WTC11 (cell line): ENCODE results near the gene AGPS. TPM values are rescaled to one million over a fixed set of nuclear protein-coding genes. Genes with fewer than 3 reads are reported as not detected.

Experiments used
- ATF1 ChIP-seq: sonication (generic); formaldehyde crosslinking; IDR thresholded peaks from 2 replicates; pipeline ENCODE4 v1.8.1; 2023; ENCODE audit warnings: mild to moderate bottlenecking, moderate library complexity, missing genetic modification reagents
- CREB1 ChIP-seq: sonication (generic); formaldehyde crosslinking; IDR thresholded peaks from 2 replicates; pipeline ENCODE4 v1.8.0; 2023; ENCODE audit warnings: mild to moderate bottlenecking, missing genetic modification reagents
- FOXK1 ChIP-seq: sonication (generic); formaldehyde crosslinking; IDR thresholded peaks from 2 replicates; pipeline ENCODE4 v1.8.0; 2022; ENCODE audit warnings: mild to moderate bottlenecking, moderate library complexity, missing genetic modification reagents
- IRF2 ChIP-seq: sonication (generic); formaldehyde crosslinking; IDR thresholded peaks from 2 replicates; pipeline ENCODE4 v1.8.0; 2022; ENCODE audit warnings: low read depth, missing genetic modification reagents, borderline replicate concordance
- JUN ChIP-seq: sonication (generic); formaldehyde crosslinking; IDR thresholded peaks from 2 replicates; pipeline ENCODE4 v1.8.0; 2023; ENCODE audit warnings: mild to moderate bottlenecking, missing genetic modification reagents
- NFE2L1 ChIP-seq: sonication (generic); formaldehyde crosslinking; IDR thresholded peaks from 2 replicates; pipeline ENCODE4 v1.8.1; 2023; ENCODE audit warnings: missing genetic modification reagents
- NR1H2 ChIP-seq: sonication (generic); formaldehyde crosslinking; IDR thresholded peaks from 2 replicates; pipeline ENCODE4 v1.9.0; 2021; ENCODE audit warnings: mild to moderate bottlenecking, moderate library complexity, missing genetic modification reagents
- PRRX2 ChIP-seq: fragments of 250-450 bp; sonication (Bioruptor Pico); IDR thresholded peaks from 2 replicates; pipeline ENCODE4 v1.8.0; 2021; ENCODE audit warnings: mild to moderate bottlenecking
- RORB ChIP-seq: fragments of 250-450 bp; sonication (Bioruptor Pico); IDR thresholded peaks from 2 replicates; pipeline ENCODE4 v1.9.0; 2021; ENCODE audit warnings: mild to moderate bottlenecking
- TCF7 ChIP-seq: sonication (generic); formaldehyde crosslinking; IDR thresholded peaks from 2 replicates; pipeline ENCODE4 v1.8.0; 2022; ENCODE audit warnings: mild to moderate bottlenecking, low read depth, missing genetic modification reagents, moderate library complexity
- TEAD4 ChIP-seq: sonication (generic); formaldehyde crosslinking; IDR thresholded peaks from 2 replicates; pipeline ENCODE4 v1.8.0; 2022; ENCODE audit warnings: mild to moderate bottlenecking, missing genetic modification reagents
- TP53 ChIP-seq: sonication (generic); formaldehyde crosslinking; IDR thresholded peaks from 2 replicates; pipeline ENCODE4 v1.8.1; 2023; ENCODE audit warnings: mild to moderate bottlenecking, missing genetic modification reagents
- ZNF121 ChIP-seq: sonication (generic); formaldehyde crosslinking; IDR thresholded peaks from 2 replicates; pipeline ENCODE4 v1.8.0; 2023; ENCODE audit warnings: missing genetic modification reagents
- ZNF219 ChIP-seq: sonication (generic); formaldehyde crosslinking; IDR thresholded peaks from 2 replicates; pipeline ENCODE4 v1.8.0; 2023; ENCODE audit warnings: missing genetic modification reagents, mild to moderate bottlenecking, borderline replicate concordance
- ZNF317 ChIP-seq: sonication (generic); formaldehyde crosslinking; IDR thresholded peaks from 2 replicates; pipeline ENCODE4 v1.8.1; 2023; ENCODE audit warnings: low read depth, mild to moderate bottlenecking, moderate library complexity, missing genetic modification reagents, borderline replicate concordance
- total RNA-seq: library from RNA; stranded (reverse); gene quantifications from 3 replicates; pipeline ENCODE4 v1.2.3, GENCODE V29; 2021
- TF ChIP-seq, protein P1 (sequence below): sonication (generic); formaldehyde crosslinking; IDR thresholded peaks from 2 replicates; pipeline ENCODE4 v1.8.0; 2023; ENCODE audit warnings: missing genetic modification reagents
- TF ChIP-seq, protein P2 (sequence below): sonication (generic); formaldehyde crosslinking; IDR thresholded peaks from 2 replicates; pipeline ENCODE4 v1.8.1; 2022; ENCODE audit warnings: low read depth, missing genetic modification reagents, borderline replicate concordance
- TF ChIP-seq, protein P3 (sequence below): sonication (generic); formaldehyde crosslinking; IDR thresholded peaks from 2 replicates; pipeline ENCODE4 v1.8.0; 2023; ENCODE audit warnings: mild to moderate bottlenecking, missing genetic modification reagents
- TF ChIP-seq, protein P4 (sequence below): sonication (generic); formaldehyde crosslinking; IDR thresholded peaks from 2 replicates; pipeline ENCODE4 v1.8.1; 2022; ENCODE audit warnings: missing genetic modification reagents, borderline replicate concordance
- TF ChIP-seq, protein P5 (sequence below): fragments of 250-450 bp; sonication (Bioruptor Pico); IDR thresholded peaks from 2 replicates; pipeline ENCODE4 v1.9.0; 2021; ENCODE audit warnings: mild to moderate bottlenecking
- TF ChIP-seq, protein P6 (sequence below): fragments of 200-600 bp; IDR thresholded peaks from 2 replicates; pipeline ENCODE4 v1.8.0; 2022; ENCODE audit warnings: antibody characterized with exemption
- TF ChIP-seq, protein P7 (sequence below): sonication (generic); formaldehyde crosslinking; IDR thresholded peaks from 2 replicates; pipeline ENCODE4 v1.8.0; 2022; ENCODE audit warnings: mild to moderate bottlenecking, missing genetic modification reagents
- TF ChIP-seq, protein P8 (sequence below): fragments of 250-450 bp; sonication (Bioruptor Pico); IDR thresholded peaks from 2 replicates; pipeline ENCODE4 v1.9.0; 2021; ENCODE audit warnings: moderate library complexity, mild to moderate bottlenecking, inconsistent platforms, borderline replicate concordance
- TF ChIP-seq, protein P9 (sequence below): fragments of 250-450 bp; sonication (Bioruptor Pico); IDR thresholded peaks from 2 replicates; pipeline ENCODE4 v1.8.0; 2021; ENCODE audit warnings: mild to moderate bottlenecking
- TF ChIP-seq, protein P10 (sequence below): sonication (generic); formaldehyde crosslinking; IDR thresholded peaks from 2 replicates; pipeline ENCODE4 v1.8.1; 2022; ENCODE audit warnings: mild to moderate bottlenecking, moderate library complexity, missing genetic modification reagents
- TF ChIP-seq, protein P11 (sequence below): sonication (generic); formaldehyde crosslinking; IDR thresholded peaks from 2 replicates; pipeline ENCODE4 v1.8.1; 2023; ENCODE audit warnings: mild to moderate bottlenecking, missing genetic modification reagents, moderate library complexity

AGPS gene
- total RNA-seq, 1 experiment from 2014 or later = 60.8 TPM

DNA sequence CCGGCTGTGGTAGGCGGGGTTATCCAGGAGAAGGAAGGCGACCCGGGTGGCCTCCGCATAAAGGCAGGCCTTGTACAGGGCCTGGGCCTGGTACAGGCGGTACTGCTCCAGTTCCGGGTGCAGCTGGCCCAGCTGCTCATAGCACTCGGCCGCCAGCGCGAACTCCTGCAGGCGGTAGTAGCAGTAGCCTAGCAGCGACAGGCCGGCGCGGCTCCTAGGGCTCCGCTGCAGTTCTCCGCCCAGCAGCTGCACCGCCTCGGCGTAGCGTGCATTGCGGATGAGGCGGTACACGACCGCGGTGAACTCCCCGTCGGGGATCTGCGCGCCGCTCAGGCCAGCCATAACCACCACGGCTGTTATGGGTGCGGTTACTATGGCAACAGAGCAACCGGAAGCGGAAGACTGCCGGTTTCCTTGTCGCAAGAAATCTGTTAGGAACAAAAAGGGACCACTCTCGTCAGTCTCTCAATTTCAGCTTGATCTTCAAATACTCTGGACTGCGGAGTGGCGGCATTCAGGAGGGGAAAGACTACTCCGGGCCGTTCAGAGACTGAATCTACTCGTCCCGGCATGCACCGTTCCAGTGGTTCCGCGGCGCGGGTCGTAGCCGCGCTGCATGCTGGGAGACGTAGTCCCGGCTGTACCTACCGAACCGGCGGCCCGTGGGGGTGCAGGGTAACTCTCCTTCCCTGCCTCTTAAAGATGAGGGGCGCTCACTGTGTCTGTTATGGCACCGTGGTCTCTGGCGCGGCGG, 160.0 kb downstream of the AGPS start (continued):
- no peak for TF ChIP-seq PRRX2
- TF ChIP-seq, protein P1, sequence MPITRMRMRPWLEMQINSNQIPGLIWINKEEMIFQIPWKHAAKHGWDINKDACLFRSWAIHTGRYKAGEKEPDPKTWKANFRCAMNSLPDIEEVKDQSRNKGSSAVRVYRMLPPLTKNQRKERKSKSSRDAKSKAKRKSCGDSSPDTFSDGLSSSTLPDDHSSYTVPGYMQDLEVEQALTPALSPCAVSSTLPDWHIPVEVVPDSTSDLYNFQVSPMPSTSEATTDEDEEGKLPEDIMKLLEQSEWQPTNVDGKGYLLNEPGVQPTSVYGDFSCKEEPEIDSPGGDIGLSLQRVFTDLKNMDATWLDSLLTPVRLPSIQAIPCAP (CRISPR knock-in tag) = no peak
- TF ChIP-seq CREB1 (CRISPR knock-in tag) = no peak
- no peak for TF ChIP-seq TEAD4
- no peak for TF ChIP-seq JUN (CRISPR knock-in tag)
- TF ChIP-seq, protein P2, sequence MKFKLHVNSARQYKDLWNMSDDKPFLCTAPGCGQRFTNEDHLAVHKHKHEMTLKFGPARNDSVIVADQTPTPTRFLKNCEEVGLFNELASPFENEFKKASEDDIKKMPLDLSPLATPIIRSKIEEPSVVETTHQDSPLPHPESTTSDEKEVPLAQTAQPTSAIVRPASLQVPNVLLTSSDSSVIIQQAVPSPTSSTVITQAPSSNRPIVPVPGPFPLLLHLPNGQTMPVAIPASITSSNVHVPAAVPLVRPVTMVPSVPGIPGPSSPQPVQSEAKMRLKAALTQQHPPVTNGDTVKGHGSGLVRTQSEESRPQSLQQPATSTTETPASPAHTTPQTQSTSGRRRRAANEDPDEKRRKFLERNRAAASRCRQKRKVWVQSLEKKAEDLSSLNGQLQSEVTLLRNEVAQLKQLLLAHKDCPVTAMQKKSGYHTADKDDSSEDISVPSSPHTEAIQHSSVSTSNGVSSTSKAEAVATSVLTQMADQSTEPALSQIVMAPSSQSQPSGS = no peak
- no peak for TF ChIP-seq TCF7 (CRISPR knock-in tag)
- TF ChIP-seq NR1H2 (CRISPR knock-in tag) = no peak
- TF ChIP-seq, protein P3, sequence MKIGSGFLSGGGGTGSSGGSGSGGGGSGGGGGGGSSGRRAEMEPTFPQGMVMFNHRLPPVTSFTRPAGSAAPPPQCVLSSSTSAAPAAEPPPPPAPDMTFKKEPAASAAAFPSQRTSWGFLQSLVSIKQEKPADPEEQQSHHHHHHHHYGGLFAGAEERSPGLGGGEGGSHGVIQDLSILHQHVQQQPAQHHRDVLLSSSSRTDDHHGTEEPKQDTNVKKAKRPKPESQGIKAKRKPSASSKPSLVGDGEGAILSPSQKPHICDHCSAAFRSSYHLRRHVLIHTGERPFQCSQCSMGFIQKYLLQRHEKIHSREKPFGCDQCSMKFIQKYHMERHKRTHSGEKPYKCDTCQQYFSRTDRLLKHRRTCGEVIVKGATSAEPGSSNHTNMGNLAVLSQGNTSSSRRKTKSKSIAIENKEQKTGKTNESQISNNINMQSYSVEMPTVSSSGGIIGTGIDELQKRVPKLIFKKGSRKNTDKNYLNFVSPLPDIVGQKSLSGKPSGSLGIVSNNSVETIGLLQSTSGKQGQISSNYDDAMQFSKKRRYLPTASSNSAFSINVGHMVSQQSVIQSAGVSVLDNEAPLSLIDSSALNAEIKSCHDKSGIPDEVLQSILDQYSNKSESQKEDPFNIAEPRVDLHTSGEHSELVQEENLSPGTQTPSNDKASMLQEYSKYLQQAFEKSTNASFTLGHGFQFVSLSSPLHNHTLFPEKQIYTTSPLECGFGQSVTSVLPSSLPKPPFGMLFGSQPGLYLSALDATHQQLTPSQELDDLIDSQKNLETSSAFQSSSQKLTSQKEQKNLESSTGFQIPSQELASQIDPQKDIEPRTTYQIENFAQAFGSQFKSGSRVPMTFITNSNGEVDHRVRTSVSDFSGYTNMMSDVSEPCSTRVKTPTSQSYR = no peak
- no peak for TF ChIP-seq RORB (CRISPR knock-in tag)
- peak; percentile 22; the same call in 1 of the 2 replicates for TF ChIP-seq FOXK1 (CRISPR knock-in tag)
- TF ChIP-seq, protein P4, sequence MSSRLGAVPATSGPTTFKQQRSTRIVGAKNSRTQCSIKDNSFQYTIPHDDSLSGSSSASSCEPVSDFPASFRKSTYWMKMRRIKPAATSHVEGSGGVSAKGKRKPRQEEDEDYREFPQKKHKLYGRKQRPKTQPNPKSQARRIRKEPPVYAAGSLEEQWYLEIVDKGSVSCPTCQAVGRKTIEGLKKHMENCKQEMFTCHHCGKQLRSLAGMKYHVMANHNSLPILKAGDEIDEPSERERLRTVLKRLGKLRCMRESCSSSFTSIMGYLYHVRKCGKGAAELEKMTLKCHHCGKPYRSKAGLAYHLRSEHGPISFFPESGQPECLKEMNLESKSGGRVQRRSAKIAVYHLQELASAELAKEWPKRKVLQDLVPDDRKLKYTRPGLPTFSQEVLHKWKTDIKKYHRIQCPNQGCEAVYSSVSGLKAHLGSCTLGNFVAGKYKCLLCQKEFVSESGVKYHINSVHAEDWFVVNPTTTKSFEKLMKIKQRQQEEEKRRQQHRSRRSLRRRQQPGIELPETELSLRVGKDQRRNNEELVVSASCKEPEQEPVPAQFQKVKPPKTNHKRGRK = no peak
- no peak for TF ChIP-seq IRF2 (CRISPR knock-in tag)
- no peak for TF ChIP-seq NFE2L1 (CRISPR knock-in tag)
- TF ChIP-seq, protein P5, sequence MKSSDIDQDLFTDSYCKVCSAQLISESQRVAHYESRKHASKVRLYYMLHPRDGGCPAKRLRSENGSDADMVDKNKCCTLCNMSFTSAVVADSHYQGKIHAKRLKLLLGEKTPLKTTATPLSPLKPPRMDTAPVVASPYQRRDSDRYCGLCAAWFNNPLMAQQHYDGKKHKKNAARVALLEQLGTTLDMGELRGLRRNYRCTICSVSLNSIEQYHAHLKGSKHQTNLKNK (CRISPR knock-in tag) = no peak
- TF ChIP-seq, protein P6, sequence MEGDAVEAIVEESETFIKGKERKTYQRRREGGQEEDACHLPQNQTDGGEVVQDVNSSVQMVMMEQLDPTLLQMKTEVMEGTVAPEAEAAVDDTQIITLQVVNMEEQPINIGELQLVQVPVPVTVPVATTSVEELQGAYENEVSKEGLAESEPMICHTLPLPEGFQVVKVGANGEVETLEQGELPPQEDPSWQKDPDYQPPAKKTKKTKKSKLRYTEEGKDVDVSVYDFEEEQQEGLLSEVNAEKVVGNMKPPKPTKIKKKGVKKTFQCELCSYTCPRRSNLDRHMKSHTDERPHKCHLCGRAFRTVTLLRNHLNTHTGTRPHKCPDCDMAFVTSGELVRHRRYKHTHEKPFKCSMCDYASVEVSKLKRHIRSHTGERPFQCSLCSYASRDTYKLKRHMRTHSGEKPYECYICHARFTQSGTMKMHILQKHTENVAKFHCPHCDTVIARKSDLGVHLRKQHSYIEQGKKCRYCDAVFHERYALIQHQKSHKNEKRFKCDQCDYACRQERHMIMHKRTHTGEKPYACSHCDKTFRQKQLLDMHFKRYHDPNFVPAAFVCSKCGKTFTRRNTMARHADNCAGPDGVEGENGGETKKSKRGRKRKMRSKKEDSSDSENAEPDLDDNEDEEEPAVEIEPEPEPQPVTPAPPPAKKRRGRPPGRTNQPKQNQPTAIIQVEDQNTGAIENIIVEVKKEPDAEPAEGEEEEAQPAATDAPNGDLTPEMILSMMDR = no peak
- TF ChIP-seq, protein P7, sequence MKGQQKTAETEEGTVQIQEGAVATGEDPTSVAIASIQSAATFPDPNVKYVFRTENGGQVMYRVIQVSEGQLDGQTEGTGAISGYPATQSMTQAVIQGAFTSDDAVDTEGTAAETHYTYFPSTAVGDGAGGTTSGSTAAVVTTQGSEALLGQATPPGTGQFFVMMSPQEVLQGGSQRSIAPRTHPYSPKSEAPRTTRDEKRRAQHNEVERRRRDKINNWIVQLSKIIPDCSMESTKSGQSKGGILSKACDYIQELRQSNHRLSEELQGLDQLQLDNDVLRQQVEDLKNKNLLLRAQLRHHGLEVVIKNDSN = no peak; the same call in 1 of the 2 replicates
- TF ChIP-seq, protein P8, sequence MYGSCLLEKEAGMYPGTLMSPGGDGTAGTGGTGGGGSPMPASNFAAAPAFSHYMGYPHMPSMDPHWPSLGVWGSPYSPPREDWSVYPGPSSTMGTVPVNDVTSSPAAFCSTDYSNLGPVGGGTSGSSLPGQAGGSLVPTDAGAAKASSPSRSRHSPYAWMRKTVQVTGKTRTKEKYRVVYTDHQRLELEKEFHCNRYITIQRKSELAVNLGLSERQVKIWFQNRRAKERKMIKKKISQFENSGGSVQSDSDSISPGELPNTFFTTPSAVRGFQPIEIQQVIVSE (CRISPR knock-in tag) = no peak
- no peak for TF ChIP-seq TP53 (CRISPR knock-in tag)
- TF ChIP-seq ZNF121 = no peak
- no peak for TF ChIP-seq ATF1 (CRISPR knock-in tag)
- TF ChIP-seq, protein P9, sequence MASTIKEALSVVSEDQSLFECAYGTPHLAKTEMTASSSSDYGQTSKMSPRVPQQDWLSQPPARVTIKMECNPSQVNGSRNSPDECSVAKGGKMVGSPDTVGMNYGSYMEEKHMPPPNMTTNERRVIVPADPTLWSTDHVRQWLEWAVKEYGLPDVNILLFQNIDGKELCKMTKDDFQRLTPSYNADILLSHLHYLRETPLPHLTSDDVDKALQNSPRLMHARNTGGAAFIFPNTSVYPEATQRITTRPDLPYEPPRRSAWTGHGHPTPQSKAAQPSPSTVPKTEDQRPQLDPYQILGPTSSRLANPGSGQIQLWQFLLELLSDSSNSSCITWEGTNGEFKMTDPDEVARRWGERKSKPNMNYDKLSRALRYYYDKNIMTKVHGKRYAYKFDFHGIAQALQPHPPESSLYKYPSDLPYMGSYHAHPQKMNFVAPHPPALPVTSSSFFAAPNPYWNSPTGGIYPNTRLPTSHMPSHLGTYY (CRISPR knock-in tag) = no peak
- TF ChIP-seq, protein P10, sequence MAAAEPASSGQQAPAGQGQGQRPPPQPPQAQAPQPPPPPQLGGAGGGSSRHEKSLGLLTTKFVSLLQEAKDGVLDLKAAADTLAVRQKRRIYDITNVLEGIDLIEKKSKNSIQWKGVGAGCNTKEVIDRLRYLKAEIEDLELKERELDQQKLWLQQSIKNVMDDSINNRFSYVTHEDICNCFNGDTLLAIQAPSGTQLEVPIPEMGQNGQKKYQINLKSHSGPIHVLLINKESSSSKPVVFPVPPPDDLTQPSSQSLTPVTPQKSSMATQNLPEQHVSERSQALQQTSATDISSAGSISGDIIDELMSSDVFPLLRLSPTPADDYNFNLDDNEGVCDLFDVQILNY = no peak; the same call in 1 of the 2 replicates
- TF ChIP-seq, protein P11, sequence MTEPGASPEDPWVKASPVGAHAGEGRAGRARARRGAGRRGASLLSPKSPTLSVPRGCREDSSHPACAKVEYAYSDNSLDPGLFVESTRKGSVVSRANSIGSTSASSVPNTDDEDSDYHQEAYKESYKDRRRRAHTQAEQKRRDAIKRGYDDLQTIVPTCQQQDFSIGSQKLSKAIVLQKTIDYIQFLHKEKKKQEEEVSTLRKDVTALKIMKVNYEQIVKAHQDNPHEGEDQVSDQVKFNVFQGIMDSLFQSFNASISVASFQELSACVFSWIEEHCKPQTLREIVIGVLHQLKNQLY = no peak
- no peak for TF ChIP-seq ZNF317 (CRISPR knock-in tag)
- TF ChIP-seq ZNF219 = no peak
